Measurements from ENCODE around the gene C8B.
A peak's percentile ranks its signal among the peaks of the same experiment; 100 is the strongest.

C8B gene

DNA sequence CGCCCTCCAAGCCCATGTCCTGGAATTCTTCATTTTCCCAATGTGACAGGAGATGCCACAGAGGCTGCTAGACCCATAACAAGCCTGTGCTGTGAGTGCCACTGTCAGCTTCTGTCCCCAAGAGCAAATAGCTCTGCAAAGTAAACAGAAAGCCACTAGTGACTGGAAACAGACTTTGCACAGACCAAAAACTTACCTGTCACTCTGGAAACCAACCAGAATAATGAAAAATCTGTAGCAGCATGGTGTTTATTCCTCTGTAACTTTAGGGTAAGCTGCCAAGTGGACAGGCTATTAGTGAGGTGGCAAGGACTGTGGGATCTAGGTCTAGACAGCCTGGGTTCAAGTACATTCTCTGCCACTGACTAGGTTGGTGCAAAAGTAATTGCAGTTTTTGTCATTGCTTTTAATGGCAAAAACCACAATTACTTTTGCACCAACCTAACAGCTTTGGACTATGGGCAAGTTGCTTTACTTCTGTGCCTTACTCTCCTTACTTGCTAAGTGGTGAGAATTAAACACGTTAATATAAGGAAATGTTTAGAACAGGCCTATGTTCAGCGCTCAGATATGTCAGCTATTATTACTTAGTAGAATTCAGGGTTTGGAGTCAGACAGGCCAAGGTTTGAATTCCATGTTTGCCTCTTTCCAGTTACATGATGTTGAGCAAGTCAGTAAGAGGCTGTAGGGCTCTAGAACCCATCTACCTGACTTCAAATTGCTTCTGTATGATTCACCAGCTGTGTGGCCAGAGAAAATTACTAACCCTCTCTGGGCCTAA is at the start of gene C8B:
C8B (minus strand) TSS at position 100 of the 782 bp plus-strand sequence; CDS start at position 33, 67 bp downstream.
- DNase-seq (ENCODE audit: low read depth), result no peak

DNA sequence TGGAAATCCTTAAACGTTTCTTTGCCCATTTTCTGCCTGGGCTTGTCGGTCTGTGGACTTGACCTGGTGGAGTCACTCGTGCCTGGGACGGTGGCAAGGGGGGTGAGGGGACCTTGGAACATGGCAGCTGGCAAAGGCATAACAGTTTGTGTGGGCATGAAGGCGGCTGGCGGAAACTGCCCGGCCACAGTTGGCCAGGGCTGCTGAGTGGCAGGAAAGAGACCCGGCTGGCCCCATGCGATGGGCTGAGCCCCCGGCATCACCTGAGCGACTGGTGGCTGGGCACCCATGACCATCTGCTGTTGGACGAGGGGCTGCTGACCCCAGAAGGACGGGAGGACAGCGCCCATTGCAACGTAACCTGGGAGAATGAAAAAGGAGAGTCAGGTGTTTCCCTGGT is 49.3 kb upstream of the C8B start:
- no peak for DNase-seq (ENCODE audit: low read depth)

DNA sequence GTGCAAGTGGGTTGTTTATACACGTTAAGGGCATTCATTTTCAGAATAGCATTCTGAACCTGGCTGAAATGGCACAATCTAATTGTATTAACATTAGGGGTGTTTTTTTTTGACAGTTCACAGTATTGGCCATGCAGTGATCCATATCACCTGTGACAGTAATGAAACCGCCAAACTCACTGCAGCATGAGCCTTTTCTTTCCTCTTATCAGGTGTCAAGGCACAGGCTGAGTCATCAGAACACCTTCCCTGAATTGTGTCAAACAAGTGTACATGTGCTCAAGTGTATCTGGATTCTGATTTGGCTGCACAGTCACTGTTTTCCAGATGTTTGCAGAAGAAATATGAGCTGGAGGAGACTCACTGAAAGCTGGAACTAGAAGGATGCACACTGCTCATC is 47.7 kb upstream of the C8B start:
- DNase-seq (ENCODE audit: low read depth), result no peak

DNA sequence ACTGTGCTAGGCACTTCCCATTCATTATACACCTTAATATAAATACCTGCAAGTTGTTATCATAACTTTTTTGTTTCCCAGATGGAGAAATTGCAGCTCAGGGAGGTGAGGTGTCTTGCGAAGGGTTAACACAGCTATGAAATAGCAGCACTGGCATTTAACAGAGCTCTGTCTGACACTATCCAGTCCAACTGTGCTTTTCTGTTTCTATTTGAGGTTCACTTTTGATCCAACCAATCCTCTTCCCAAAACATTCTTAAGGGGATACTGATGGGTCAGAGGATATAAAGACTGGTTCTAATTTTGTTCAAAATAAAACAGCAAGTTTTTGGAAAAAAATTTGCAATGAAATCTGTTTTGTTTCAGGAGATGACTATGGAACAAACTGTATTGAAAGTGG is 46.5 kb upstream of the C8B start:
- DNase-seq (ENCODE audit: low read depth), result no peak

DNA sequence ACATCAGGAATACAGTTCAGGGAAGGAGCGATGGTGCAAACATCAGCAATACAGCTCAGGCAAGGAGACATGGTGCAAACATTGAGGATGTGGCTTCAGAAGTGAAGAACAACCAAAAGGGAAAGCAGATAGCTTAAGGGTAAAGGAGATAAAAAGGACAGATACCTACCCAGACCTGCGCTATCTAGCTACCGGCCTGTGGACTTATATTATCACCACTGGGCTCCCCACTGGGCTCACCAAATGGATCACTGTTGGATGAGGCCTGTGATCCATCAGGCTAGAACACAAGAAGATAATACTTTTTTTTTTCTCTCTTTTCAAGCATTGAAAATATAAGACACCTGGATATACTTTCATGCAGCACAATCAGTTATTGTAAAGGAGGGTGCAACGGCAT is 44.7 kb upstream of the C8B start:
- DNase-seq (ENCODE audit: low read depth), result no peak

DNA sequence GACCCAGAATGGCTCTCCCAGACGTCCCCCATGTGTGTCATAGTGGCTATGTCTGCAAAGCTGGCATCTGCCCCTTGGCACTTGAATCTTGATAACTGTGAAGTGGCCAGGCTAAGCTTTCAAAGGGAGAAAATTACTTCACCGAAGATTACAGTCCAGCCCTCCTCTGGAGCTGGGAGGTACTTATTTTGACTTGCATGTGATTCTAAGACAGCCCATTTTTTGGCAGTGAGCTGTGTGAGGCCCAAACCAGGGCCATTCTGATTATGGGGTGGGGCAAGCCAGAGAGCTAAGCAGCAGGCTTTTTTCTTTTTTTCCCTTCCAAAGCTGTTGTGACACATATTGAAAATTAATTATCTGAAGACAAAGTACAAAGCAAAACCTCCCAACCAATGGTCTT is 42.1 kb upstream of the C8B start:
- no peak for DNase-seq (ENCODE audit: low read depth)

DNA sequence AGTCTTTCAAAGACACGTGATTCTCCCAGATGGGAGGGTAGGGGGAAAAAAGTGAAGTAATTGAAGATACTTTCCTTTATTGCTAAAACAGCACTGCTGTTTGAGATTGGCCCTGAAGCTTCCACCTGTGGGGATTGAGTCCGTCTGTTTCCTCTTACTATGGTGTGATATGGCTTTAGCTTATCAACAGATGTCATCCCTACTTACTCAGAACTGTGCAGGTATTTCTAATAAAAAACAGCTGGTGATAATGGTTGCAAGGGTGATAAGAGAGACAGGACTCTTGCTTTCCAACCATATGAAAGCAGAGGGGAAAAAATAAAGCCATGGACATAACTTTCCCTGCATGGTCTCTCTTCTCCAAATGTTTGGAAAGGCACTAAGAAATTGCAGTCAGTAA is 41.7 kb upstream of the C8B start:
- DNase-seq (ENCODE audit: low read depth), result no peak

DNA sequence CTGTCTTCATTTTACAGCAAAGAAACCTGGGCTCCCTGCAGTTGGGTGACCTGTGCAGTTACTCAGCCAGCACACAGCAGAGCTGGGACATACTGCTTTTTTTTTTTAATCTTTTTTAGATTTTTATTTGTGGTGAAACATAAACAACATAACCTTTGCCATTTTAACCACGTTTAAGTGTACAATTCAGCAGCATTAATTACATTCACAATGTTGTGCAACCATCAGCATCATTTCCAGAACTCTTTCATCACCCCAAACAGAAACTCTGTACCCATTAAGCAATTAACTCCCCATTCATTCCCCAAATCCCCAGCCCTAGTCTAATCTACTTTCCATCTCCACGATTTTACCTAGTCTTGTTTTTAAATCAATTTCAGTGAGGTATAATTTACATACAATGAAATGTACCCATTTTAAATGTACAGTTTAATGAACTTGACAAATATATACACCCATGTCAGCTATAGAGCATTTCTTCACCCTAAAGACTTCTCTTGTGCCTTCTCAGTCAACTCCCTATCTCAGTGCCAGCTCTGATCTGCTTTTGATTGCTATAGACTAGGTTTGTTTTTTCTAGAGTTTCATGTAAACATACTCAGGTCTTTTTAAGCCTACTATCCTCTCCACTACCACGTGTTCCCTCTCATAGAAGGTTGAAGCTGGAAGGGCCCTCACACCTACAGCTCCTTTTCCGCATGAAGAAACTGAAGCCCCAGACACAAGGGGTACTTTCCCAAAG is 37.8 kb upstream of the C8B start:
- DNase-seq (ENCODE audit: low read depth), result no peak

DNA sequence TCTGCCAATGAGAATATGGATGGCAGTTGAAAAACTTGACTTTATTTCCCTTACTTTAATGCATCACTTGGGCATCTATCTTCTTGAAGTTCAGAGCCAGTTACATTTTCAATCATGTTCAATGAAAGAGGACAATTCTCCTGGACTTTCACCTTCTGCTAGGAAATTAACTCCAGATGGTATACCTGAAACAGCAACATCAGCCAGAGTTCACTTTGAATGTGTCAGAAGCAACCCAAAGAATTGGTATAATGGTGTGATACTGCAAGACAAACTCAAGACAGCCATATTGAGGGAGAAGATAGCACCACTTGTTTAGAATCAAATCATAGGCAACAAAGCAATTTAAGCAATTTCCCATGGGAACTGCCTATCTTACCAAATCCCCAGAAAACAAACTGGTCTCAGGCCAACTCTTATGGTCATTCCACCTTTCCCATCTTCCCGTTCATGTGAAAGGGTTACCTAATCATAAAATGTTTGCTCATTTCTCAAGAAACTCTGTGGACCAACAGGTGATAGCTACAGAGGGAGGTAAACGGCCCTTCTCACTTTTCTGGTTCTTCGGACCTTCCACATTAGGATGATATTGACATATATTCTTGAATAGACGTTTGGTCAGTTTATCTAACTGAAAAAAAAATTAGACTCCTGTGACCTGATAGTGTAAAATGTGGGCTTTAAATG is 29.7 kb upstream of the C8B start:
- no peak for DNase-seq (ENCODE audit: low read depth)

DNA sequence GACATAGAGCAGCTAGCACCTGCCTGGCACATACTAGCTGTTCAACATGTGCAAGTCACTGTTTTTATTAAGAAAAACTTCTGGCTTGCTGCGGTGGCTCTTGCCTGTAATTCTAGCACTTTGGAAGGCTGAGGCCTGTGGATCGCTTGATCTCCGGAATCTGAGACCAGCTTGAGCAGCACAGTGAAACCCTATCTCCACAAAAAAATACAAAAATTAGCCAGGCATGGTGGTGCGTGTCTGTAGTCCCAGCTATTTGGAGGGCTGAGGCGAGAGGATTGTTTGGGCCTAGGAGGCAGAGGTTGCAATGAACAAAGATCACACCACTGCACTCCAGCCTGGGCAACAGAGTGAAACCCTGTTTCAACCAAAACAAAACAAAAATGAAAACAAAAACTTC is 27.7 kb upstream of the C8B start:
- DNase-seq (ENCODE audit: low read depth), result no peak

DNA sequence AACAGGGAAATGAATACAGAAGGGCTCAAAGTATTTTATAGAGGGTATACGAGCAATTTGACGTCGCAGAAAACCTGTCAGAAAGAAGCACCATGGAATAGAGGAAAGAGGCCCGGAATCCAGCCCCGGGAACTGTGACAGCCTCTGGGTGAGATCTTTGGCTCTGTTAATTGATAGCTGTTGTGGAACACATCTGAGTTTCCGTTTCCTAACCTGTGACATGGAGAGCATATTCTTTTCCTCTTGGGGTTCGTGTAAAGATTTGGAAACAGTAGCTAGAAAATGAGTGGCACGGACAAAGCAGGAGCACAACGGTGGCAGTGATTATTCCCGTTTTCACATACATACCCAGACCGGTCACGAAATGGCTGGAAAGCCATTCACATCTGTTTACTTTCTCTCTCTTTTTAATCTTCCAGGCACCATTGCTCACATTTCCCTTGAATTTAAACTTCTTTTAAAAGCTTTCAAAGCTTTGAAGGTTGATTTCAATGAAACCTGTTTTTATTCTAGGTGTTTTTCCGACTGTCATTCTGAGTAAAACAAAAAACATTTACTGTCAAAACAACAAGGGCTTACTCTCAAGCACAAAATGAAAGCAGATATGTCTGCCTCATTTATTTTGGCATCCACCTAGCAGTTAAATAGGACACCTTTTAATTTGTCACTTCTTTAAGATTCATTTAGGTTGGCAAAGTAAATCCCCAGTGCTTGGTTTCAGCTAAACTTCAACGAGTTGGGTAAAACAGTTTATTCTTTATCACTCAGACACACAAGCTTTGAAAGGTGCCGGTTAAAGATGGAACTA is 26.7 kb upstream of the C8B start:
- DNase-seq (ENCODE audit: low read depth), result no peak

DNA sequence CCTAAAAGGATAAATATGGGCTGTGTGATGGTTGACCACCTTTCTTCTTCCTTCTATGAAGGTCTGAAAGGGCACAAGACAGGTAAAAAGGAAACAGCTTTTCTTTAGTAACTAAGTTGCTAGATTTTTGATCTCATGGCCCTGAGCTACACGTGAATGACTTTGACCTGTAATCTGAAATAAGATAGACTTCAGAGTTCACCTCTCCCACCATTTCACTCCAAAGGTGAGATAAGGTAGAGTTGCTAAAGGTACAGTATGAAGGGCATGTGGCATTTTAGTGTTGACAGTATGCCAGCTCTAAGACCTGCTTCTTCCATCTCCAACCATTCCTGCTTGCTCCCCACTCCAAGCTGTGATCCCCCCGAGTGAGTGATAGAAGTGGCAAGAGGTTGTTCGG is 25.8 kb upstream of the C8B start:
- no peak for DNase-seq (ENCODE audit: low read depth)

DNA sequence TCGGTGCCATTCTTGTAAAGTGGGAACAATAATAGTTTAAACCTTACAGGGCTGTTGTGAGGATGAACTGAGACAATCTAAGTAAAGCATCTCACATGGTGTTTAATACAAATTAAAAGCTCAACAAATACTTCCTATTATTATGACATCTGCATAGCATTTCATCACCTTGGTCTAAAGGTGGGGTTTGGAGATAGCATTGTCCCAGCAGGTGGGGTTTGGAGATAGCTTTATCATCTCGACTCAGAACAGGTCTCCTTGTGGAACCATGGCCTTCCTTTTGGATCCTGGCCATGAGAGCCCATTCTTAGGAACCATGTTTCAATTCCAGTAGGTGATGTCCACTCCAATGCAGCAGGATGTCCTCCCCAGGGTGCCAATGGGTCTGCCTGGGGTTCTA is 20.6 kb upstream of the C8B start:
- DNase-seq (ENCODE audit: low read depth), result no peak

DNA sequence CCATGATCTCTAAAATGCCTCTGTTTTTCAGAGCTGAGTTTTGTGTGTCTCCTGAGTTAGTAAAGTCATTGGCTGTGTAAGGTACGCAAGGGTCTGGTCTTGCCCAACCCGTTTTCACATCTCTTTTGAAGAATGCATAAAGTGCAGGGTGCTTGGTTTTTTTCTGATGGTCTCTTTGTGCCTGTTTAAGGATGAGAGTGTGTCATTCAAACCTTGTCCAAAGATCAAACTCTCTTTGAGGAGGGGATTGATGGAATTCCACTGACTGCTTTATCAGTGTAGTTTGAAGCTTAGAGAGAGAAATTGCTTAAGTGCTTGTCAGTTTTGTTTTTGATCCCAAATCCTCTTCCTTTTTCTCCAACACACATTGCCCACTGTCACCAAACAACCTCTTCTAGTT is 20.0 kb upstream of the C8B start:
- DNase-seq (ENCODE audit: low read depth), result no peak

DNA sequence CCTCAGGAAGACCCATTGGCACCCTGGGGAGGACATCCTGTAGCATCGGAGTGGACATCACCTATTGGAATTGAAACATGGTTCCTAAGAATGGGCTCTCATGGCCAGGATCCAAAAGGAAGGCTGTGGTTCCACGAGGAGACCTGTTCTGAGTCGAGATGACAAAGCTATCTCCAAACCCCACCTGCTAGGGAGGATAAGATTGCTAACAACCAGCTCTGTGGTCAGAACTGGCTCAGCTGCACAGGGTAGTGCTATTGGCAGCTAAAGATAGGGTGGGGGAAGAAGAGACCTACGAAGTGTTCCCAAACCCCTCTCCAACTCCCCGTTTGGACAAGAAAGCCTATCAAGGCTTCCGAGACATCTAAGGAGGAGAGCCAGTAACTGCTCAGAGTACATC is 17.7 kb upstream of the C8B start:
- DNase-seq (ENCODE audit: low read depth), result no peak

DNA sequence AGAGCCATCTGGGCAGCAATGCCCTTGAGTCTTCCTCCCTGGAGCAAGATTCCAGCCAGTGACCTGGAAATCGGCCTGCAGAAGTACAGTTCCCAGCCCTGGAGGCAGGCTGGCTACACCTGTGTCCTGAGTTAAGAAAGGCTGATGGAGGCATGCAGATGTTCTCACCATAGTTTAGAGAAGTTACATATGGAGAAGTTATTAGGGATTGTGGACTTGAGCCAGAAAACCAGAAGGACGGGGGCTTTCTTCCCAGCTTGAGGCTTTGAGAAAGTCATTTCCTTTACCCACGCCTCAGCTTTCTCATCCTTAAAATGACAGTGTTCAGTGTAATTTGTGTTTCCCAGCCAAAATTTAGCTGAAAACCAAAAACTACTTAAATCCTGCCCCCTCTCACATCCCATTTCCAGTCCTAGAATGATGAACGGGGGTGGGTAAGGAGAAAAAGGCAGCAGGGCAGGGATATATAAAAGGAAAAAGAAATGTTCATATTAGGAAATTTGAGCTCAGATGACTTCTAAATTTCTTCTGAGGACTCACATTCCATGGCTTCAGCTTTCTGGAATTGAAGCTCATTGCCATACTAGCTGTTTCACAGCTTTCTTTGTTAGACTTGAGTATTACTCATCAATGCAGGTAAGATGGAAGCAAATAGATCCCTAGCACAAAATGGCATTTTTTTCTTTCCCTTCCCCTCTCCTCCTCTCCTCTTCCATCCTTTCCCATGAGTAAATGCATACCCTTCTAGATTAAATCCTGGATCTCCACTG is 14.4 kb upstream of the C8B start:
- DNase-seq (ENCODE audit: low read depth), result no peak

DNA sequence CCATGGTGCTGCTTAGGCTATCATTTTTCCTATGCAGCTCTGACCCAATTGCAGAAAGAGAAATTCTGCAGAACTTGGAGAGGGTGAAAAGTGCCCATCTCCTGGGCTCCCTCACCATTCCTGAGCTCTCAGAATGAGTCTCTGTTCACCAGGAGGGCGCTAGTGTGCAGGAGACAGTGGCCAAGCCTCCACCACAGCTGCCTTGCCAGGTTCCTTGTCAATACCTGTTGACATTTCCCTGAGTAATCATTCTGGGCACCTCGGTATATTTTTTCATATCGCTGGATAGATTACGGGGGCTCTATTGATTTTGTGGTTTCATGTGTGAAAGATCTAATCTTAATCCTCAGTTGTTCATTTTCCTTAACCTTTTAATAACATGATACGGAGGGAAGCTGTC is 13.0 kb upstream of the C8B start:
- DNase-seq (ENCODE audit: low read depth), result no peak

DNA sequence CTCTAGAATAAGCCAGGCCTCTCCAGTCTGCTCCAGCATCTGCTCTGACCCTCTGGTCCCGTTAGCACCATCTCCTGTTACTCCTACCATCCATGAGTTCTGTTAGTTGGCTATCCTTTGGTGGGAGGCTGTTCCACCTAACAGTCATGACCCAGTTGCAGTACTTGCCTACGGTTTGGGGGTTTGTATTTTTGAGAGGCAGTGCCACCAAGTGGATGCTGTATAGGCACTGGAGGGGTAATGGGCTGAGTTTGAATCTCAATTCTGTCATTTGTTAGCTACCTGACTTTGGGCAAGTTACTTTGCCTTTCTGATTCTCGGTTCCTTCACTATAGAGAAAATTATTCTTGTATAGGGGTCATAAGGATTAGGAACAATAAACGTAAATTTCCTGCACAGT is 12.1 kb upstream of the C8B start:
- no peak for DNase-seq (ENCODE audit: low read depth)

DNA sequence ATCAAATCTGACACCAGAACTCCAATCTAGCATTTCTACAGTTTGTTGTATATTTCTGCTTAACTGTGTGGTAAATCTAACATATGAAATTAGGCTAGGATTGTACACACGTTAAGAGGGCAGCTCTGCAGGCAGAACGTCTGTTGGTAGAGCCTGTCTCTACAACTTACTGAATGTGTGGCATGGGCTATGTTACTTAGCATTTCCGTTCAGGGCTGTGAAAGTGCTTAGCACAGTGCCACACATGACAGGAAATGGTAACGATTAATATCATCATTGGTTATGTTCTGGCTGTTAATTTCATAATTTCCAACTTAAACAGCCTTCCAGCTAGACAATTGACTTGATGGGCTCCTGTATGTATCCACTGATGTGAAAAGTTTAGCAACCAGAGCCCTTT is 9.6 kb upstream of the C8B start:
- no peak for DNase-seq (ENCODE audit: low read depth)

DNA sequence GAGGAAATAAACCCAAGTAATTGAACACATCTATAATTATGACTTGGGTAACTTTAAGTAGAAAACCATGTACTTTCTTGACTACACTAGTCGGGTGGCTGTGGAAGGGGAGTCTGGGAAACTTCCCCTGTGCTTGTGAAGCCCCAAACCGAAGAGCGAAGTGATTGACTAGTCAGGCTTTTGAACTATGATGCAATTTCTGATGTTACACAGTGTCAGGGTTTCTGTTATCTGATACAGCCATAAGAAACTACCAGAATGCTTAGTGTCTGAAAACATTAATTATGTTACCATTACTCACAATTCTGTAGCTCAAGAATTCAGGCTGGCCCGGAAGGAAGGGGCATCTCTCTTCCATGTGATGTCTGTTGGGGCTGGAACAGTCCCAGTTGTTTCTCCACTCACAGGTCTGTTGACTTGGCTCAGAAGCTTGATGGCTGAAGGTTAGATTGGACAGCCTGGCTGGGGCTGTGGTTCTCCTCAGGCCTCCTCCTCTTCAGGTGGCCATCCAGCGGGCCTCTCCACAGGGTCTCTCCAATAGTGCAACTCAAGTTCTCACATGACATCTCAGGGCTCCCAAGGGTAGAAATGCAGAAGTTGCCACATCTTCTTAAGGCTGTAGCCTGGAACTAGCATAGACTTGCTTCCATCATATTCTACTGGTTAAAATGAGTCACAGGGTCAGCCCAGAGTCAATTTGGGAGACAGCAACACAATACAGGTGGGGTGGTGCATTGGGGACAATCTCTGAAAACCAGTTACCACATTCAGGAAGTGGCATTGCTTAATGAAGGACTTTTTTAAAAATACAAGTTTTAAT is 8.3 kb upstream of the C8B start:
- peak; percentile 2 for DNase-seq (ENCODE audit: low read depth)

DNA sequence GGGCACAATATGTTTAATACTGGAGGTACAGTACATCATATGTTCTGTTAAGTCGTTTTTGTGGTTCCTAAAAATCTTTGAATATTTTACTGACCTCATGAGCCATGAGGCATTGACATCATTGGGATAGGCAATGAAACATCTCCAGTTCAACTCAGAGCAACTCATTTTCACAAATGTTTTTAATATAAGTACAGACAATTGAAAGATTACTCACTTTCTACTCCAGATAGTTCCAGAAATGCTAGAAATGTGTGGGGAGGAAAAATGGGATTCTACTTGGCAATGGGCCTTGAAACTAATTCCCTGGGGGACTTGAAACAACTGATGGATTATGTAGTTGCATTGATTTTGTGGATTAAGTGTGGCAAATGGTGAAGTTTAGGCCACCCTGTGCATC is 7.2 kb upstream of the C8B start:
- no peak for DNase-seq (ENCODE audit: low read depth)
